Stomach (tissue), 9 donors: Measurements from ENCODE around the gene CTR9. TPM values are rescaled to one million over a fixed set of nuclear protein-coding genes. Genes with fewer than 3 reads are reported as not detected.

Experiments used
- DNase-seq, 2 donors: peaks; one replicate each; pipeline versions ENCODE4 v3.0.0 to v3.0.0-alpha.2; 2013 to 2019
- H3K27ac ChIP-seq, 5 donors: fragments of 200-600 bp in 4 of 5; sonication (generic) in 4 of 5; one replicate each; pipeline ENCODE4 v1.5.1; 2013 to 2019; ENCODE audit warnings: mild to moderate bottlenecking in 1 of 5, moderate library complexity in 1 of 5
- H3K27me3 ChIP-seq, 3 donors: fragments of 200-600 bp; sonication (generic); one replicate each; pipeline ENCODE4 v1.5.1; 2017 to 2019; ENCODE audit warnings: mixed run types in 1 of 3
- H3K36me3 ChIP-seq, 4 donors: fragments of 200-600 bp; sonication (generic); 1 replicate in 3 of 4; 2 replicates in 1 of 4; pipeline ENCODE4 v1.5.1; 2016 to 2019
- H3K4me1 ChIP-seq, 4 donors: fragments of 200-600 bp; sonication (generic); one replicate each; pipeline ENCODE4 v1.5.1; 2016 to 2019
- H3K4me3 ChIP-seq, 4 donors: fragments of 200-600 bp; sonication (generic) in 3 of 4; one replicate each; pipeline ENCODE4 v1.5.1; 2016 to 2019; ENCODE audit warnings: mild to moderate bottlenecking in 1 of 4
- H3K9me3 ChIP-seq, 4 donors: fragments of 200-600 bp; sonication (generic); one replicate each; pipeline ENCODE4 v1.5.1; 2016 to 2019
- CTCF ChIP-seq, 7 experiments: fragments of 450-650 bp in 4 of 7; fragments of 200-600 bp in 3 of 7; sonication (generic) in 3 of 7; IDR thresholded peaks; one replicate each; pipeline ENCODE4 v1.5.1; 2016 to 2019; ENCODE audit warnings: antibody characterized with exemption in 7 of 7, control low read depth in 2 of 7, mild to moderate bottlenecking in 1 of 7
- EP300 ChIP-seq: sonication (generic); formaldehyde crosslinking; IDR thresholded peaks from one replicate; pipeline ENCODE4 v1.6.1; 2017; ENCODE audit warnings: antibody characterized with exemption
- POLR2A ChIP-seq, 4 donors: fragments of 450-650 bp; IDR thresholded peaks; one replicate each; pipeline ENCODE4 v1.6.1; 2016; ENCODE audit warnings: antibody characterized with exemption in 4 of 4, control low read depth in 2 of 4, mild to moderate bottlenecking in 1 of 4, moderate library complexity in 1 of 4
- POLR2AphosphoS5 ChIP-seq, 3 donors: sonication (generic); formaldehyde crosslinking; IDR thresholded peaks; one replicate each; pipeline ENCODE4 v1.6.1; 2016; ENCODE audit warnings: antibody characterized with exemption in 3 of 3
- WGBS, 5 donors: extraction: QIAGEN DNeasy Blood & Tissue Kit in 3 of 5; methylation state at CpG; one replicate each; pipeline versions ENCODE4 v1.1.5 to v1.1.7; 2013 to 2018; 5-methylcytosine and 5-hydroxymethylcytosine counted together
- intact Hi-C: fragments of 100-400 bp; cut with DNase I; formaldehyde crosslinking; loops from one replicate; pipeline ENCODE4 v1.15.1; 2023; ENCODE audit warnings: low total_unique reads
- polyA plus RNA-seq, 3 donors: library from polyadenylated mRNA; stranded (reverse); fragments of 200-250 nt; gene quantifications; one replicate each; pipeline ENCODE4 v1.2.3, GENCODE V29; 2013
- total RNA-seq, 5 donors: library from RNA; depleted of rRNA; stranded (reverse); fragments of >200 nt; gene quantifications; one replicate each; pipeline versions ENCODE4 v1.1.0 to v1.2.3, GENCODE V29; 2014 to 2016
- donor health status: healthy with polysubstance abuse.
- donor health status: Bipolar disorder and iron deficiency.
- donor health status: healthy.

The CTR9 gene
- total and polyA plus RNA-seq, 8 donors, result 9.1 to 39.5 (median 10.4) TPM

- no peaks in the 10 kb centered on the region for H3K27me3 ChIP-seq
- TF ChIP-seq POLR2A (IDR thresholded peaks at IDR 0.05) (no peak), EP300 (no peak), CTCF (IDR thresholded peaks at IDR 0.05) (no peak), POLR2AphosphoS5 (IDR thresholded peaks at IDR 0.05) (no peak)
- DNase-seq, result no peak
- peaks cover 65 to 71% (median 71%) of the 10 kb centered on the region in 4 donors for H3K36me3 ChIP-seq
- H3K4me3 ChIP-seq, result no peak overlapping the region
- 76 to 90% (median 83%) methylated on average over 3 of the region's 3 CpGs for WGBS, 5 donors
- H3K4me1 ChIP-seq, result peaks cover 0 to 74% (median 23%) of the 10 kb centered on the region in 4 donors
- no peaks in the 10 kb centered on the region for H3K9me3 ChIP-seq
- intact Hi-C loops, result loop anchor here (10.0 kb wide), 1 partner anchor 987 kb away; no protein-coding TSS in a partner anchor
- no peak overlapping the region for H3K27ac ChIP-seq
These were observed 46.5 kb downstream of the CTR9 start for GRCh38 chr11:10797531-10797930.

GRCh38 chr11:10798330-10798928 is 47.4 kb downstream of the CTR9 start:
- intact Hi-C loops, result loop anchor here (10.0 kb wide), 1 partner anchor 986 kb away; no protein-coding TSS in a partner anchor
- peak overlapping the region in 1 of 5 donors; percentile 14 for H3K27ac ChIP-seq
- no peaks in the 10 kb centered on the region for H3K9me3 ChIP-seq
- peaks cover 0 to 74% (median 22%) of the 10 kb centered on the region in 4 donors for H3K4me1 ChIP-seq
- no peaks in the 10 kb centered on the region for H3K27me3 ChIP-seq
- TF ChIP-seq CTCF (IDR thresholded peaks at IDR 0.05) (no peak), POLR2A (IDR thresholded peaks at IDR 0.05) (no peak), POLR2AphosphoS5 (IDR thresholded peaks at IDR 0.05) (no peak), EP300 (no peak)
- no peak for DNase-seq
- H3K4me3 ChIP-seq, result no peak overlapping the region
- peaks cover 74 to 80% (median 80%) of the 10 kb centered on the region in 4 donors for H3K36me3 ChIP-seq
- 66 to 83% (median 69%) methylated on average over 4 of the region's 4 CpGs for WGBS, 5 donors

GRCh38 chr11:10800292-10800691 is 49.2 kb downstream of the CTR9 start:
- WGBS, 5 donors, result 71 to 86% (median 73%) methylated on average over 2 of the region's 2 CpGs
- H3K27ac ChIP-seq, result no peak overlapping the region
- intact Hi-C loops, result loop anchor here (10.0 kb wide), 1 partner anchor 55 kb away; the partner anchor contains the start of gene ZBED5
- H3K27me3 ChIP-seq, result no peaks in the 10 kb centered on the region
- no peak for DNase-seq
- no peak for TF ChIP-seq POLR2AphosphoS5 (IDR thresholded peaks at IDR 0.05)
- no peak for TF ChIP-seq CTCF (IDR thresholded peaks at IDR 0.05)
- no peak for TF ChIP-seq EP300
- no peak for TF ChIP-seq POLR2A (IDR thresholded peaks at IDR 0.05)
- H3K9me3 ChIP-seq, result no peaks in the 10 kb centered on the region
- peaks cover 93 to 98% (median 98%) of the 10 kb centered on the region in 4 donors for H3K36me3 ChIP-seq
- H3K4me1 ChIP-seq, result peaks cover 3 to 85% (median 37%) of the 10 kb centered on the region in 4 donors
- H3K4me3 ChIP-seq, result no peak overlapping the region

- no peak for TF ChIP-seq EP300
- TF ChIP-seq CTCF (IDR thresholded peaks at IDR 0.05), result no peak
- TF ChIP-seq POLR2A (IDR thresholded peaks at IDR 0.05), result no peak
- no peak for TF ChIP-seq POLR2AphosphoS5 (IDR thresholded peaks at IDR 0.05)
- no peak overlapping the region for H3K27ac ChIP-seq
- no peaks in the 10 kb centered on the region for H3K27me3 ChIP-seq
- no peaks in the 10 kb centered on the region for H3K9me3 ChIP-seq
- no peak overlapping the region for H3K4me3 ChIP-seq
- intact Hi-C loops, result loop anchor here (10.0 kb wide), 1 partner anchor 51 kb away; the partner anchor contains the start of gene ZBED5
- H3K36me3 ChIP-seq, result peaks cover 83 to 86% (median 85%) of the 10 kb centered on the region in 4 donors
- DNase-seq, result no peak
- peaks cover 20 to 84% (median 53%) of the 10 kb centered on the region in 4 donors for H3K4me1 ChIP-seq
- 56 to 75% (median 70%) methylated on average over 6 of the region's 6 CpGs for WGBS, 5 donors
These were observed 52.6 kb downstream of the CTR9 start for GRCh38 chr11:10803676-10804075.
